Measurements from ENCODE around the gene HAUS1.

HAUS1 gene

GRCh38 chr18:46062781-46063180 is 41.4 kb upstream of the HAUS1 start:
- no peak for DNase-seq (ENCODE audit: low read depth in 2 of 2)
- no peak for TF ChIP-seq CTCF (IDR thresholded peaks at IDR 0.05; ENCODE audit: low read depth, low read length)
- no peak overlapping the region for H3K4me3 ChIP-seq (replicated peaks in 1 of 2; ENCODE audit: low read depth in 2 of 2, low read length in 2 of 2)

GRCh38 chr18:46067438-46068007 is 36.7 kb upstream of the HAUS1 start:
- no peak for TF ChIP-seq CTCF (IDR thresholded peaks at IDR 0.05; ENCODE audit: low read depth, low read length)
- DNase-seq (ENCODE audit: low read depth in 2 of 2) = peak; percentile 22 to 69
- H3K4me3 ChIP-seq (replicated peaks in 1 of 2; ENCODE audit: low read depth in 2 of 2, low read length in 2 of 2) = no peak overlapping the region

GRCh38 chr18:46068763-46069162 is 35.4 kb upstream of the HAUS1 start:
- no peak for DNase-seq (ENCODE audit: low read depth in 2 of 2)
- no peak overlapping the region for H3K4me3 ChIP-seq (replicated peaks in 1 of 2; ENCODE audit: low read depth in 2 of 2, low read length in 2 of 2)
- no peak for TF ChIP-seq CTCF (IDR thresholded peaks at IDR 0.05; ENCODE audit: low read depth, low read length)

- H3K4me3 ChIP-seq (replicated peaks in 1 of 2; ENCODE audit: low read depth in 2 of 2, low read length in 2 of 2) = no peak overlapping the region
- peak in 1 of 2 donors; percentile 40 for DNase-seq (ENCODE audit: low read depth in 2 of 2)
- no peak for TF ChIP-seq CTCF (IDR thresholded peaks at IDR 0.05; ENCODE audit: low read depth, low read length)
Measured at GRCh38 chr18:46069524-46069923, 34.7 kb upstream of the HAUS1 start.

- no peak for DNase-seq (ENCODE audit: low read depth in 2 of 2)
- no peak for TF ChIP-seq CTCF (IDR thresholded peaks at IDR 0.05; ENCODE audit: low read depth, low read length)
- H3K4me3 ChIP-seq (replicated peaks in 1 of 2; ENCODE audit: low read depth in 2 of 2, low read length in 2 of 2) = no peak overlapping the region
Measured at GRCh38 chr18:46070232-46070631, 34.0 kb upstream of the HAUS1 start.

- peak overlapping the region; percentile 67 to 81 for H3K4me3 ChIP-seq (replicated peaks in 1 of 2; ENCODE audit: low read depth in 2 of 2, low read length in 2 of 2)
- no peak for DNase-seq (ENCODE audit: low read depth in 2 of 2)
- no peak for TF ChIP-seq CTCF (IDR thresholded peaks at IDR 0.05; ENCODE audit: low read depth, low read length)
Measured at GRCh38 chr18:46070815-46071652, 33.2 kb upstream of the HAUS1 start.

Measured in cardiac fibroblast (primary cell).